GM04503 (cell line): ENCODE data around the gene LAMB1.
"Not testable (repeated sequence)": the region's sequence is repeated elsewhere in the genome, so short reads cannot be mapped to it uniquely, and the experiment has no call there.

ENCODE experiments used
- DNase-seq: peaks from one replicate; pipeline ENCODE4 v3.0.0-alpha.2; 2012; ENCODE audit warnings: low read depth

LAMB1 gene

GRCh38 chr7:108002726-108003598 lies at the start of gene LAMB1:
TSS of gene LAMB1 (minus strand) at chr7:108003161. CDS start at chr7:108002885, 276 bp downstream.
- DNase-seq = no peak

- DNase-seq = no peak
Measured at GRCh38 chr7:108051454-108051853, 48.5 kb upstream of the LAMB1 start.

- no peak for DNase-seq
Measured at GRCh38 chr7:108049962-108050361, 47.0 kb upstream of the LAMB1 start.

GRCh38 chr7:108048422-108048821 lies 45.5 kb upstream of the LAMB1 start:
- no peak for DNase-seq

- DNase-seq = no peak
Measured at GRCh38 chr7:108046952-108047506, 44.1 kb upstream of the LAMB1 start.

- DNase-seq = no peak
Measured at GRCh38 chr7:108045669-108046068, 42.7 kb upstream of the LAMB1 start.

GRCh38 chr7:108045154-108045553 lies 42.2 kb upstream of the LAMB1 start:
- DNase-seq = peak; percentile 34

- DNase-seq = no peak
Measured at GRCh38 chr7:108044345-108044744, 41.4 kb upstream of the LAMB1 start.

GRCh38 chr7:108038986-108039385 lies 36.0 kb upstream of the LAMB1 start:
- DNase-seq = no peak

GRCh38 chr7:108037741-108038140 lies 34.8 kb upstream of the LAMB1 start:
- no peak for DNase-seq

- no peak for DNase-seq
Measured at GRCh38 chr7:108037140-108037539, 34.2 kb upstream of the LAMB1 start.

- no peak for DNase-seq
Measured at GRCh38 chr7:108034586-108034985, 31.6 kb upstream of the LAMB1 start.

GRCh38 chr7:108033776-108034497 lies 31.0 kb upstream of the LAMB1 start:
- DNase-seq = no peak

GRCh38 chr7:108033309-108033708 lies 30.3 kb upstream of the LAMB1 start:
- DNase-seq = not testable (repeated sequence)

GRCh38 chr7:108030516-108030915 lies 27.6 kb upstream of the LAMB1 start:
- no peak for DNase-seq

GRCh38 chr7:108029034-108029433 lies 26.1 kb upstream of the LAMB1 start:
- DNase-seq = no peak

- DNase-seq = no peak
Measured at GRCh38 chr7:108028111-108028510, 25.1 kb upstream of the LAMB1 start.

GRCh38 chr7:108027239-108027638 lies 24.3 kb upstream of the LAMB1 start:
- DNase-seq = no peak

GRCh38 chr7:108026647-108027046 lies 23.7 kb upstream of the LAMB1 start:
- no peak for DNase-seq

- DNase-seq = no peak
Measured at GRCh38 chr7:108026116-108026515, 23.2 kb upstream of the LAMB1 start.

- DNase-seq = no peak
Measured at GRCh38 chr7:108024538-108024937, 21.6 kb upstream of the LAMB1 start.

GRCh38 chr7:108020585-108020984 lies 17.6 kb upstream of the LAMB1 start:
- no peak for DNase-seq

GRCh38 chr7:108018668-108019067 lies 15.7 kb upstream of the LAMB1 start:
- DNase-seq = no peak
